Activated T-cell treated with anti-CD3 and anti-CD28 coated beads, Interleukin-2, amount 50 U/mL, for 72 hours (primary cell): ENCODE measurements around the gene SMC6. TPM values are rescaled to one million over a fixed set of nuclear protein-coding genes. Genes with fewer than 3 reads are reported as not detected.

Experiments
- total RNA-seq, 2 donors: library from RNA; stranded (reverse); gene quantifications; one replicate each; pipeline ENCODE4 v1.2.3, GENCODE V29; 2022

Gene SMC6
- total RNA-seq, 2 donors from 2014 or later, result 25.1 to 31.0 TPM

Other genes starting within 250 kb of the SMC6 start
- not detected for gene RAD51AP2, start 235.4 kb downstream of the SMC6 start, total RNA-seq
- gene VSNL1, start 213.1 kb downstream of the SMC6 start, total RNA-seq, result not detected
- 10 to 100 TPM; 33.1 to 35.2 TPM for gene GEN1, start 328 bp upstream of the SMC6 start, total RNA-seq
- gene MSGN1, start 62.6 kb upstream of the SMC6 start, total RNA-seq, result not detected
- not detected for gene KCNS3, start 124.9 kb upstream of the SMC6 start, total RNA-seq